ENCODE data around the gene STRIP2.
"Not testable (repeated sequence)": the region's sequence is repeated elsewhere in the genome, so short reads cannot be mapped to it uniquely, and the experiment has no call there.

STRIP2 gene

GRCh38 chr7:129438839-129439651, 4.8 kb downstream of the STRIP2 start:
- Histone ChIP-seq H3K9me3 (ENCODE audit: control insufficient read depth, low read length) (no peaks in the 10 kb centered on the region), H3K27ac (ENCODE audit: low read depth, low read length, severe bottlenecking) (no peak overlapping the region), H3K4me1 (ENCODE audit: control insufficient read depth, insufficient read depth, low read length, poor library complexity, severe bottlenecking) (no peaks in the 10 kb centered on the region), H3K36me3 (ENCODE audit: control insufficient read depth, insufficient read depth, low read length) (no peaks in the 10 kb centered on the region), H3K4me3 (ENCODE audit: extremely low read depth, insufficient read depth, low read length, poor library complexity, severe bottlenecking) (no peak overlapping the region)
- WGBS, 2 experiments (ENCODE audit: insufficient coverage in 2 of 2), result 67 to 100% methylated on average over 1 of the region's 5 CpGs

- H3K4me3 ChIP-seq (ENCODE audit: extremely low read depth, insufficient read depth, low read length, poor library complexity, severe bottlenecking), result no peak overlapping the region
- H3K36me3 ChIP-seq (ENCODE audit: control insufficient read depth, insufficient read depth, low read length), result no peaks in the 10 kb centered on the region
- WGBS, 2 experiments (ENCODE audit: insufficient coverage in 2 of 2), result 67 to 79% methylated on average over 1 to 3 of the region's 3 CpGs
- no peaks in the 10 kb centered on the region for H3K9me3 ChIP-seq (ENCODE audit: control insufficient read depth, low read length)
- no peaks in the 10 kb centered on the region for H3K4me1 ChIP-seq (ENCODE audit: control insufficient read depth, insufficient read depth, low read length, poor library complexity, severe bottlenecking)
- no peak overlapping the region for H3K27ac ChIP-seq (ENCODE audit: low read depth, low read length, severe bottlenecking)
Observed at GRCh38 chr7:129439963-129440625, 5.9 kb downstream of the STRIP2 start.

- H3K4me1 ChIP-seq (ENCODE audit: control insufficient read depth, insufficient read depth, low read length, poor library complexity, severe bottlenecking), result no peaks in the 10 kb centered on the region
- peaks cover 8% of the 10 kb centered on the region for H3K9me3 ChIP-seq (ENCODE audit: control insufficient read depth, low read length)
- WGBS, 2 experiments (ENCODE audit: insufficient coverage in 2 of 2), result 67 to 91% methylated on average over 1 to 2 of the region's 2 CpGs
- no peaks in the 10 kb centered on the region for H3K36me3 ChIP-seq (ENCODE audit: control insufficient read depth, insufficient read depth, low read length)
- no peak overlapping the region for H3K27ac ChIP-seq (ENCODE audit: low read depth, low read length, severe bottlenecking)
- H3K4me3 ChIP-seq (ENCODE audit: extremely low read depth, insufficient read depth, low read length, poor library complexity, severe bottlenecking), result no peak overlapping the region
Observed at GRCh38 chr7:129443612-129444011, 9.4 kb downstream of the STRIP2 start.

- not testable (repeated sequence) for H3K27ac ChIP-seq (ENCODE audit: low read depth, low read length, severe bottlenecking); H3K4me3 ChIP-seq (ENCODE audit: extremely low read depth, insufficient read depth, low read length, poor library complexity, severe bottlenecking); H3K36me3 ChIP-seq (ENCODE audit: control insufficient read depth, insufficient read depth, low read length); H3K9me3 ChIP-seq (ENCODE audit: control insufficient read depth, low read length); H3K4me1 ChIP-seq (ENCODE audit: control insufficient read depth, insufficient read depth, low read length, poor library complexity, severe bottlenecking)
- 100% methylated on average over 1 of the region's 5 CpGs; no CpG with 5 or more reads in 1 of the 2 experiments for WGBS, 2 experiments (ENCODE audit: insufficient coverage in 2 of 2)
Observed at GRCh38 chr7:129444776-129445175, 10.5 kb downstream of the STRIP2 start.

- 40 to 50% methylated on average over 2 of the region's 2 CpGs for WGBS, 2 experiments (ENCODE audit: insufficient coverage in 2 of 2)
- not testable (repeated sequence) for H3K4me1 ChIP-seq (ENCODE audit: control insufficient read depth, insufficient read depth, low read length, poor library complexity, severe bottlenecking); H3K27ac ChIP-seq (ENCODE audit: low read depth, low read length, severe bottlenecking); H3K9me3 ChIP-seq (ENCODE audit: control insufficient read depth, low read length); H3K36me3 ChIP-seq (ENCODE audit: control insufficient read depth, insufficient read depth, low read length); H3K4me3 ChIP-seq (ENCODE audit: extremely low read depth, insufficient read depth, low read length, poor library complexity, severe bottlenecking)
Observed at GRCh38 chr7:129446925-129447324, 12.7 kb downstream of the STRIP2 start.

- 95% methylated on average over 6 of the region's 6 CpGs for WGBS, 2 experiments (ENCODE audit: insufficient coverage in 2 of 2)
- not testable (repeated sequence) for H3K4me3 ChIP-seq (ENCODE audit: extremely low read depth, insufficient read depth, low read length, poor library complexity, severe bottlenecking); H3K4me1 ChIP-seq (ENCODE audit: control insufficient read depth, insufficient read depth, low read length, poor library complexity, severe bottlenecking); H3K9me3 ChIP-seq (ENCODE audit: control insufficient read depth, low read length); H3K36me3 ChIP-seq (ENCODE audit: control insufficient read depth, insufficient read depth, low read length); H3K27ac ChIP-seq (ENCODE audit: low read depth, low read length, severe bottlenecking)
Observed at GRCh38 chr7:129447445-129447844, 13.2 kb downstream of the STRIP2 start.

- H3K36me3 ChIP-seq (ENCODE audit: control insufficient read depth, insufficient read depth, low read length); H3K4me3 ChIP-seq (ENCODE audit: extremely low read depth, insufficient read depth, low read length, poor library complexity, severe bottlenecking); H3K27ac ChIP-seq (ENCODE audit: low read depth, low read length, severe bottlenecking); H3K4me1 ChIP-seq (ENCODE audit: control insufficient read depth, insufficient read depth, low read length, poor library complexity, severe bottlenecking); H3K9me3 ChIP-seq (ENCODE audit: control insufficient read depth, low read length): not testable (repeated sequence)
- 100% methylated on average over 2 of the region's 2 CpGs for WGBS, 2 experiments (ENCODE audit: insufficient coverage in 2 of 2)
Observed at GRCh38 chr7:129448608-129449007, 14.4 kb downstream of the STRIP2 start.

GRCh38 chr7:129450295-129450694, 16.1 kb downstream of the STRIP2 start:
- H3K27ac ChIP-seq (ENCODE audit: low read depth, low read length, severe bottlenecking), result no peak overlapping the region
- peaks cover 8% of the 10 kb centered on the region for H3K9me3 ChIP-seq (ENCODE audit: control insufficient read depth, low read length)
- no peak overlapping the region for H3K4me3 ChIP-seq (ENCODE audit: extremely low read depth, insufficient read depth, low read length, poor library complexity, severe bottlenecking)
- peaks cover 14% of the 10 kb centered on the region for H3K36me3 ChIP-seq (ENCODE audit: control insufficient read depth, insufficient read depth, low read length)
- no peaks in the 10 kb centered on the region for H3K4me1 ChIP-seq (ENCODE audit: control insufficient read depth, insufficient read depth, low read length, poor library complexity, severe bottlenecking)

GRCh38 chr7:129452589-129453231, 18.5 kb downstream of the STRIP2 start:
- Histone ChIP-seq H3K27ac (ENCODE audit: low read depth, low read length, severe bottlenecking) (no peak overlapping the region), H3K4me3 (ENCODE audit: extremely low read depth, insufficient read depth, low read length, poor library complexity, severe bottlenecking) (no peak overlapping the region), H3K4me1 (ENCODE audit: control insufficient read depth, insufficient read depth, low read length, poor library complexity, severe bottlenecking) (no peaks in the 10 kb centered on the region), H3K9me3 (ENCODE audit: control insufficient read depth, low read length) (peaks cover 8% of the 10 kb centered on the region), H3K36me3 (ENCODE audit: control insufficient read depth, insufficient read depth, low read length) (peaks cover 21% of the 10 kb centered on the region)
- WGBS, 2 experiments (ENCODE audit: insufficient coverage in 2 of 2), result 70 to 100% methylated on average over 1 to 2 of the region's 2 CpGs

GRCh38 chr7:129453510-129454248, 19.4 kb downstream of the STRIP2 start:
- no peaks in the 10 kb centered on the region for H3K4me1 ChIP-seq (ENCODE audit: control insufficient read depth, insufficient read depth, low read length, poor library complexity, severe bottlenecking)
- no peak overlapping the region for H3K4me3 ChIP-seq (ENCODE audit: extremely low read depth, insufficient read depth, low read length, poor library complexity, severe bottlenecking)
- WGBS, 2 experiments (ENCODE audit: insufficient coverage in 2 of 2), result no CpG with 5 or more reads among the region's 1 CpG
- peaks cover 27% of the 10 kb centered on the region for H3K36me3 ChIP-seq (ENCODE audit: control insufficient read depth, insufficient read depth, low read length)
- H3K27ac ChIP-seq (ENCODE audit: low read depth, low read length, severe bottlenecking), result no peak overlapping the region
- H3K9me3 ChIP-seq (ENCODE audit: control insufficient read depth, low read length), result no peaks in the 10 kb centered on the region
